HepG2 (cell line): ENCODE results near the gene DCAF7. TPM values are rescaled to one million over a fixed set of nuclear protein-coding genes. Genes with fewer than 3 reads are reported as not detected.

Experiments used
- AGO1 ChIP-seq: fragments of 200-400 bp; formaldehyde crosslinking; IDR thresholded peaks from 2 replicates; pipeline ENCODE4 v1.6.1; 2017; ENCODE audit warnings: mild to moderate bottlenecking, low read depth, low read length, moderate library complexity; ENCODE audit not compliant: poor library complexity, severe bottlenecking
- BORCS8-MEF2B ChIP-seq: sonication (generic); formaldehyde crosslinking; IDR thresholded peaks from 2 replicates; pipeline ENCODE4 v1.8.0; 2022; ENCODE audit warnings: mild to moderate bottlenecking, missing genetic modification reagents
- CAMTA2 ChIP-seq: sonication (generic); formaldehyde crosslinking; IDR thresholded peaks from 2 replicates; pipeline ENCODE4 v1.4.0; 2020; ENCODE audit warnings: mild to moderate bottlenecking, missing genetic modification reagents, borderline replicate concordance
- CBX1 ChIP-seq: IDR thresholded peaks from one replicate; pipeline ENCODE4 v1.6.1; 2016; ENCODE audit warnings: antibody characterized with exemption, low read depth
- ETV6 ChIP-seq: sonication (generic); formaldehyde crosslinking; conservative IDR thresholded peaks from 2 replicates; pipeline ENCODE4 v1.4.0; 2020; ENCODE audit warnings: missing genetic modification reagents
- FOXP4 ChIP-seq: sonication (generic); formaldehyde crosslinking; IDR thresholded peaks from 2 replicates; pipeline ENCODE4 v1.4.0; 2020; ENCODE audit warnings: missing genetic modification reagents
- GATAD2A ChIP-seq: IDR thresholded peaks from 2 replicates; pipeline ENCODE4 v1.6.1; 2016
- KLF11 ChIP-seq: IDR thresholded peaks from 2 replicates; pipeline ENCODE4 v1.6.1; 2016; ENCODE audit warnings: missing compliant biosample characterization
- RFX1 ChIP-seq: fragments of 450-650 bp; IDR thresholded peaks from 2 replicates; pipeline ENCODE4 v1.6.1; 2017
- RFX5 ChIP-seq: IDR thresholded peaks from 2 replicates; pipeline ENCODE4 v1.6.1; 2011; ENCODE audit warnings: low read depth, low read length, improper control_type of control experiment
- TBX2 ChIP-seq: sonication (generic); formaldehyde crosslinking; IDR thresholded peaks from 2 replicates; pipeline ENCODE4 v1.5.0; 2020; ENCODE audit warnings: missing genetic modification reagents, mild to moderate bottlenecking, borderline replicate concordance
- ZFP91 ChIP-seq: sonication (generic); formaldehyde crosslinking; IDR thresholded peaks from 2 replicates; pipeline ENCODE4 v1.9.0; 2022; ENCODE audit warnings: missing genetic modification reagents, mild to moderate bottlenecking, borderline replicate concordance
- ZNF407 ChIP-seq: sonication (generic); formaldehyde crosslinking; IDR thresholded peaks from one replicate; pipeline ENCODE4 v1.5.1; 2020; ENCODE audit warnings: mild to moderate bottlenecking, missing genetic modification reagents; ENCODE audit errors: not compliant biosample characterization
- ZNF451 ChIP-seq: sonication (generic); formaldehyde crosslinking; IDR thresholded peaks from 2 replicates; pipeline ENCODE4 v1.5.0; 2020; ENCODE audit warnings: mild to moderate bottlenecking, missing genetic modification reagents
- ZNF460 ChIP-seq: sonication (generic); formaldehyde crosslinking; IDR thresholded peaks from 2 replicates; pipeline ENCODE4 v1.5.1; 2020; ENCODE audit warnings: missing genetic modification reagents, mild to moderate bottlenecking, borderline replicate concordance
- ZNF549 ChIP-seq: sonication (generic); formaldehyde crosslinking; IDR thresholded peaks from 2 replicates; pipeline ENCODE4 v1.5.0; 2020; ENCODE audit warnings: missing genetic modification reagents
- ZNF709 ChIP-seq: sonication (generic); formaldehyde crosslinking; IDR thresholded peaks from 2 replicates; pipeline ENCODE4 v1.5.0; 2020; ENCODE audit warnings: mild to moderate bottlenecking, missing genetic modification reagents
- ZNF777 ChIP-seq: sonication (generic); formaldehyde crosslinking; IDR thresholded peaks from 2 replicates; pipeline ENCODE4 v1.4.0; 2020; ENCODE audit warnings: missing genetic modification reagents
- polyA plus RNA-seq, 8 experiments: library from polyadenylated mRNA; depleted of rRNA in 3 of 8; stranded (reverse) in 7 of 8; unstranded in 1 of 8; fragments of >200 nt; fragmentation: Illumina TruSeq in 4 of 8; extraction: Trizol in 4 of 8; gene quantifications; 2 replicates each; pipeline versions ENCODE4 v1.2.1 to v1.2.3, GENCODE V29; 2011 to 2016; ENCODE audit warnings: low read depth in 4 of 8, missing spikeins in 1 of 8, mixed read lengths in 1 of 8; ENCODE audit not compliant: insufficient read depth in 1 of 8
- total RNA-seq, 5 experiments: library from RNA; depleted of rRNA; stranded (reverse); fragments of >200 nt; fragmentation: Illumina TruSeq; extraction: Trizol; gene quantifications; 2 replicates each; pipeline ENCODE4 v1.2.3, GENCODE V29; 2016; ENCODE audit warnings: low read depth in 1 of 5

Gene DCAF7
- total and polyA plus RNA-seq, 2 of the 13 experiments (the other 11 are each of a cell fraction or from before 2014, with no cell fraction given): 55.2 to 73.4 TPM

GRCh38 chr17:63578027-63578768 lies 27.9 kb downstream of the DCAF7 start (continued):
- TF ChIP-seq BORCS8-MEF2B (CRISPR knock-in tag) (no peak), ZNF549 (no peak), ZNF709 (CRISPR knock-in tag) (peak; percentile 67; the same call in 1 of the 2 replicates), ZNF460 (CRISPR knock-in tag) (peak; percentile 29; the same call in 1 of the 2 replicates), FOXP4 (CRISPR knock-in tag) (peak; percentile 94), RFX5 (no peak), GATAD2A (CRISPR knock-in tag) (peak; percentile 94), ZNF407 (peak; percentile 88), CAMTA2 (CRISPR knock-in tag) (no peak), ETV6 (CRISPR knock-in tag) (no peak), ZNF451 (CRISPR knock-in tag) (no peak), ZFP91 (peak; percentile 57), KLF11 (CRISPR knock-in tag) (0 out of 2 replicates have a peak, but pooled peaks have one; percentile 17), RFX1 (no peak), CBX1 (no peak), TBX2 (peak; percentile 95), ZNF777 (CRISPR knock-in tag) (0 out of 2 replicates have a peak, but pooled peaks have one; percentile 18), AGO1 (no peak)
